A549 (cell line): ENCODE results near the gene BLOC1S4. TPM values are rescaled to one million over a fixed set of nuclear protein-coding genes. Genes with fewer than 3 reads are reported as not detected.

Experiments
- ATAC-seq, 2 experiments: fragments of 200-7000 bp in 1 of 2; fragments of >200 bp in 1 of 2; cut with Nextera tagmentation in 1 of 2; cut with Tn5 transposase in 1 of 2; 3 replicates each; pipeline versions ENCODE4 v1.8.0 to v1.9.1; 2018 to 2020; ENCODE audit warnings: mild to moderate bottlenecking in 1 of 2, moderate library complexity in 1 of 2
- CTCF ChIA-PET: fragments of 300-600 bp; sonication (Branson Sonifier 250); formaldehyde crosslinking; extraction: SDS; loops from one replicate; lab custom pipeline; 2021; ENCODE audit warnings: antibody characterized with exemption, inconsistent platforms; lab: Yijun Ruan, JAX
- POLR2A ChIA-PET: fragments of 350-600 bp; formaldehyde crosslinking; extraction: SDS; loops from one replicate; lab custom pipeline; 2021; ENCODE audit warnings: antibody characterized with exemption, inconsistent platforms; lab: Yijun Ruan, JAX
- DNase-seq, 2 experiments: peaks; one replicate each; pipeline versions ENCODE4 v3.0.0 to v3.0.0-alpha.2; 2011 to 2016; ENCODE audit warnings: low read depth in 1 of 2, low spot score in 1 of 2
- FAIRE-seq: peaks from 2 replicates; lab custom pipeline; 2011; peaks lifted over from hg19 to GRCh38; lab: Jason Lieb, UNC
- H3K27ac ChIP-seq, 2 experiments: fragments of >200 bp; sonication (Bioruptor Twin); formaldehyde crosslinking; 3 replicates each; pipeline ENCODE4 v1.5.1; 2016 to 2017
- H3K4me1 ChIP-seq: fragments of >200 bp; sonication (Bioruptor Twin); formaldehyde crosslinking; 3 replicates; pipeline ENCODE4 v1.6.1; 2016
- H3K4me2 ChIP-seq: fragments of >200 bp; sonication (Bioruptor Twin); formaldehyde crosslinking; 3 replicates; pipeline ENCODE4 v1.6.1; 2016
- H3K4me3 ChIP-seq: fragments of >200 bp; sonication (Bioruptor Twin); formaldehyde crosslinking; 3 replicates; pipeline ENCODE4 v1.5.1; 2016
- H3K9me3 ChIP-seq: fragments of >200 bp; sonication (Bioruptor Twin); formaldehyde crosslinking; 3 replicates; pipeline ENCODE4 v1.6.1; 2016
- BHLHE40 ChIP-seq: IDR thresholded peaks from 2 replicates; pipeline ENCODE4 v1.6.1; 2012; ENCODE audit warnings: low read depth, low read length, inconsistent platforms
- CTCF ChIP-seq: fragments of >200 bp; sonication (Bioruptor Twin); formaldehyde crosslinking; IDR thresholded peaks from 3 replicates; pipeline ENCODE4 v1.5.1; 2016
- EHF ChIP-seq: fragments of 250-450 bp; sonication (Bioruptor Pico); IDR thresholded peaks from 2 replicates; pipeline ENCODE4 v1.5.0; 2020; ENCODE audit warnings: mild to moderate bottlenecking
- EHMT2 ChIP-seq: fragments of 200-600 bp; sonication (generic); IDR thresholded peaks from 2 replicates; pipeline ENCODE4 v1.6.1; 2016; ENCODE audit warnings: antibody characterized with exemption, low read depth, mild to moderate bottlenecking, moderate library complexity
- EP300 ChIP-seq, 2 experiments: fragments of >200 bp; sonication (Bioruptor Twin); formaldehyde crosslinking; IDR thresholded peaks; 2 replicates in 1 of 2; 3 replicates in 1 of 2; pipeline ENCODE4 v1.6.1; 2016 to 2017
- ESRRA ChIP-seq: fragments of 150-350 bp; IDR thresholded peaks from 2 replicates; pipeline ENCODE4 v1.6.1; 2014; ENCODE audit warnings: mild to moderate bottlenecking, low read length, borderline replicate concordance
- GATA3 ChIP-seq: IDR thresholded peaks from 2 replicates; pipeline ENCODE4 v1.6.1; 2012; ENCODE audit warnings: borderline replicate concordance
- HES2 ChIP-seq: fragments of >200 bp; sonication (Bioruptor Twin); formaldehyde crosslinking; IDR thresholded peaks from 2 replicates; pipeline ENCODE4 v1.6.1; 2016
- HMGXB4 ChIP-seq: fragments of 250-450 bp; sonication (Bioruptor Pico); IDR thresholded peaks from 2 replicates; pipeline ENCODE4 v1.5.0; 2021; ENCODE audit warnings: mild to moderate bottlenecking, moderate library complexity, borderline replicate concordance
- HOXA7 ChIP-seq: fragments of 250-450 bp; sonication (Bioruptor Pico); IDR thresholded peaks from 2 replicates; pipeline ENCODE4 v1.5.0; 2020; ENCODE audit warnings: mild to moderate bottlenecking, moderate library complexity
- HOXB13 ChIP-seq: fragments of 250-450 bp; sonication (Bioruptor Pico); IDR thresholded peaks from 2 replicates; pipeline ENCODE4 v1.5.0; 2020; ENCODE audit warnings: low read depth, mild to moderate bottlenecking, moderate library complexity
- KDM1A ChIP-seq: fragments of 200-600 bp; sonication (generic); IDR thresholded peaks from 2 replicates; pipeline ENCODE4 v1.6.1; 2016; ENCODE audit warnings: low read depth, mild to moderate bottlenecking
- MAX ChIP-seq: IDR thresholded peaks from 2 replicates; pipeline ENCODE4 v1.6.1; 2012
- POLR2A ChIP-seq: IDR thresholded peaks from 2 replicates; pipeline ENCODE4 v1.6.1; 2012; ENCODE audit warnings: mild to moderate bottlenecking, low read length
- RAD21 ChIP-seq, 2 experiments: fragments of >200 bp in 1 of 2; sonication (Bioruptor Twin) in 1 of 2; formaldehyde crosslinking in 1 of 2; IDR thresholded peaks in 1 of 2; conservative IDR thresholded peaks in 1 of 2; 2 replicates in 1 of 2; 3 replicates in 1 of 2; pipeline ENCODE4 v1.6.1; 2012 to 2018; ENCODE audit warnings: inconsistent platforms in 1 of 2
- SREBF2 ChIP-seq: fragments of 450-650 bp; IDR thresholded peaks from 2 replicates; pipeline ENCODE4 v1.6.1; 2014; ENCODE audit warnings: mild to moderate bottlenecking, moderate library complexity
- ZC3H11A ChIP-seq: fragments of 450-650 bp; IDR thresholded peaks from 2 replicates; pipeline ENCODE4 v1.6.1; 2014; ENCODE audit warnings: antibody characterized with exemption, mild to moderate bottlenecking
- ZFP36 ChIP-seq: fragments of 450-650 bp; IDR thresholded peaks from 2 replicates; pipeline ENCODE4 v1.6.1; 2014; ENCODE audit warnings: borderline replicate concordance; ENCODE audit not compliant: partially characterized antibody
- ZSCAN20 ChIP-seq: fragments of 250-450 bp; sonication (Bioruptor Pico); IDR thresholded peaks from 2 replicates; pipeline ENCODE4 v1.8.0; 2022; ENCODE audit warnings: mild to moderate bottlenecking, moderate library complexity
- WGBS: methylation state at CpG from one replicate; pipeline ENCODE4 v1.1.6; 2017; ENCODE audit errors: missing lambda C conversion rate; 5-methylcytosine and 5-hydroxymethylcytosine counted together
- polyA plus RNA-seq, 4 experiments: library from polyadenylated mRNA; depleted of rRNA in 3 of 4; stranded (reverse); fragments of >200 nt; fragmentation: RNase III in 1 of 4; extraction: RNeasy Plus Mini Kit Qiagen cat#74134 plus additional on column Dnase treatment in 1 of 4; gene quantifications; 2 replicates in 3 of 4; 3 replicates in 1 of 4; pipeline ENCODE4 v1.2.3, GENCODE V29; 2011 to 2017

BLOC1S4 gene
- polyA plus RNA-seq, 2 of the 4 experiments (the other 2 are of a cell fraction) = 13.2 to 13.9 TPM

- no peak for TF ChIP-seq GATA3
Observed at GRCh38 chr4:6739920-6740319, 23.9 kb downstream of the BLOC1S4 start (continued).

- Histone ChIP-seq H3K4me3 (no peak overlapping the region), H3K9me3 (no peaks in the 10 kb centered on the region), H3K27ac (no peak overlapping the region), H3K4me2 (no peak overlapping the region), H3K4me1 (no peaks in the 10 kb centered on the region)
- TF ChIP-seq POLR2A = no peak
- no peak for TF ChIP-seq RAD21 (conservative IDR thresholded peaks at IDR 0.05 in 1 of 2, IDR thresholded peaks at IDR 0.05 in 1 of 2)
- no peak for TF ChIP-seq MAX
- no peak for TF ChIP-seq HES2
- ChIA-PET CTCF (no interaction called here), POLR2A (no interaction called here)
- FAIRE-seq (no peak), ATAC-seq (no peak), DNase-seq (no peak)
- 90% methylated on average over 8 of the region's 8 CpGs for WGBS
Observed at GRCh38 chr4:6740347-6740746, 24.4 kb downstream of the BLOC1S4 start.

- Histone ChIP-seq H3K27ac (no peak overlapping the region), H3K4me1 (peaks cover 15% of the 10 kb centered on the region), H3K4me2 (no peak overlapping the region), H3K9me3 (no peaks in the 10 kb centered on the region), H3K4me3 (no peak overlapping the region)
- no peak for DNase-seq
- POLR2A ChIA-PET = no interaction called here
- ATAC-seq = no peak
- no peak for TF ChIP-seq ZSCAN20 (CRISPR knock-in tag)
- no peak for TF ChIP-seq RAD21 (conservative IDR thresholded peaks at IDR 0.05 in 1 of 2, IDR thresholded peaks at IDR 0.05 in 1 of 2)
- TF ChIP-seq BHLHE40 = no peak
- TF ChIP-seq EHF = no peak
- no peak for TF ChIP-seq POLR2A
- no peak for TF ChIP-seq EHMT2
- no peak for FAIRE-seq
- 51% methylated on average over 2 of the region's 2 CpGs for WGBS
- CTCF ChIA-PET = interaction anchor here (1.6 kb wide), 1 partner anchor 22 kb away, joined by 4 read pairs; no protein-coding TSS in a partner anchor
Observed at GRCh38 chr4:6742507-6742906, 26.5 kb downstream of the BLOC1S4 start.

GRCh38 chr4:6742989-6743388 lies 27.0 kb downstream of the BLOC1S4 start:
- no peak for FAIRE-seq
- no peaks in the 10 kb centered on the region for H3K9me3 ChIP-seq
- no peak for DNase-seq
- peaks cover 20% of the 10 kb centered on the region for H3K4me1 ChIP-seq
- POLR2A ChIA-PET = no interaction called here
- TF ChIP-seq GATA3 (no peak), HOXB13 (no peak), BHLHE40 (no peak), HMGXB4 (CRISPR knock-in tag) (no peak), ZC3H11A (no peak), HOXA7 (CRISPR knock-in tag) (no peak), EP300 (IDR thresholded peaks at IDR 0.05) (no peak), ZFP36 (no peak), EHMT2 (no peak), SREBF2 (no peak), ESRRA (no peak), KDM1A (no peak), MAX (no peak), CTCF (no peak), POLR2A (no peak)
- TF ChIP-seq, all 56 proteins: peak for 0
- Histone ChIP-seq H3K4me2 (no peak overlapping the region), H3K4me3 (no peak overlapping the region), H3K27ac (no peak overlapping the region)
- CTCF ChIA-PET = interaction anchor here (1.6 kb wide), 1 partner anchor 22 kb away, joined by 4 read pairs; no protein-coding TSS in a partner anchor
- no peak for ATAC-seq
- WGBS = 88% methylated on average over 11 of the region's 11 CpGs
